OCI-LY3 (cell line): ENCODE data around the gene SFT2D1.

ENCODE experiments used
- EZH2phosphoT487 ChIP-seq: fragments of 200-600 bp; shearing (Covaris generic); IDR thresholded peaks from 2 replicates; pipeline ENCODE4 v1.6.1; 2018; ENCODE audit warnings: antibody characterized with exemption, mixed run types, low read depth
- TF ChIP-seq, protein P1 (sequence below): fragments of 200-600, 300-600 bp; sonication (generic); IDR thresholded peaks from 2 replicates; pipeline ENCODE4 v1.5.1; 2014; ENCODE audit warnings: antibody characterized with exemption, low read length, low read depth

DNA sequence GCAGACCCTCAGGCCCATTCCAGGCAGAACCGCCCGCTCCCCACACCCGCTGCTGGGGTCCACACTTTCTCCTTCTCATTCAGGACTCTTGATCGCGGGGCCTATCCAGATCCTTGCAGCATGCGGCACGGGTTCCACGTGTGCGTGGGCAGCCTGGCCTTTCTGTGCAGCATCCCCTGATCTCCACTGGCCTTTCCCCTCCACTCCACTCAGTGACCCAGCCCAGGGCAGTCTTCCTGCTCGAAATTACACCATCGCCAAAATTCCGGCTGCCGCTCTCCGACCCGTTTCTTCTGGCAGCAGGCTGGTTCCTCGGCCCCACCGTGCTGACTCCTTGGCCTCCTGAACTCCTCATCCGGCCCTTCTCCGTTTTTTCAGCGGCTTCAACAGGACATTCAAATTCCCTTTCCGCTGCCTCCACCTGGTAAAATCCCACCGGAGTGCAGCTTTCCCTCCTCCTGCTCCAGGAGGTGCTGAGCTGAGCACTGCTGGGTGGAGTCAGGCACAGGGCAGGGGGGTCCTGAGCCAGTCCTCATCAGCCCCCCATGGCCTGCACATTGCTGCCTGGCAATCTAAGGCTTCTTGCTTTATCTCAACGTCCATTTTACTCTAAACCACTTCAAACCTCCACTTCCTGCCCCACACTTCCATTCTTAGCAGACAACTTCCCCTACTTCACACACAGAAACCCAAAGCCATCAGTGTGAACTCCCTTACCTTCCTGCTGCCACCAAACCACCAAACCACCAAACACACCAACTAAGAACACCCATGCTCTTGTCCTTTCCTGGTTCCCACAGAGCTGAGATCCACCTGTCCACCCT lies 9.0 kb downstream of the SFT2D1 start:
- TF ChIP-seq EZH2phosphoT487: no peak
- TF ChIP-seq, protein P1, sequence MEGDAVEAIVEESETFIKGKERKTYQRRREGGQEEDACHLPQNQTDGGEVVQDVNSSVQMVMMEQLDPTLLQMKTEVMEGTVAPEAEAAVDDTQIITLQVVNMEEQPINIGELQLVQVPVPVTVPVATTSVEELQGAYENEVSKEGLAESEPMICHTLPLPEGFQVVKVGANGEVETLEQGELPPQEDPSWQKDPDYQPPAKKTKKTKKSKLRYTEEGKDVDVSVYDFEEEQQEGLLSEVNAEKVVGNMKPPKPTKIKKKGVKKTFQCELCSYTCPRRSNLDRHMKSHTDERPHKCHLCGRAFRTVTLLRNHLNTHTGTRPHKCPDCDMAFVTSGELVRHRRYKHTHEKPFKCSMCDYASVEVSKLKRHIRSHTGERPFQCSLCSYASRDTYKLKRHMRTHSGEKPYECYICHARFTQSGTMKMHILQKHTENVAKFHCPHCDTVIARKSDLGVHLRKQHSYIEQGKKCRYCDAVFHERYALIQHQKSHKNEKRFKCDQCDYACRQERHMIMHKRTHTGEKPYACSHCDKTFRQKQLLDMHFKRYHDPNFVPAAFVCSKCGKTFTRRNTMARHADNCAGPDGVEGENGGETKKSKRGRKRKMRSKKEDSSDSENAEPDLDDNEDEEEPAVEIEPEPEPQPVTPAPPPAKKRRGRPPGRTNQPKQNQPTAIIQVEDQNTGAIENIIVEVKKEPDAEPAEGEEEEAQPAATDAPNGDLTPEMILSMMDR: no peak
